Measurements from ENCODE around the gene ALK. TPM values are rescaled to one million over a fixed set of nuclear protein-coding genes. Genes with fewer than 3 reads are reported as not detected.

The ALK gene
- total RNA-seq, 2 donors from 2014 or later, result 0.06 to 0.25 TPM

- DNase-seq (no peak), ATAC-seq (no peak)
- intact Hi-C loops (cut with DNase I, micrococcal nuclease), result no loop called here
Measured at GRCh38 chr2:29166242-29167039, 754.9 kb downstream of the ALK start.

- no peak for ATAC-seq
- no peak for DNase-seq
- intact Hi-C loops (cut with DNase I, micrococcal nuclease), result no loop called here
Measured at GRCh38 chr2:29165362-29166241, 755.8 kb downstream of the ALK start.

- no peak for ATAC-seq
- DNase-seq, result no peak
- intact Hi-C loops (cut with DNase I, micrococcal nuclease), result no loop called here
Measured at GRCh38 chr2:29164091-29164846, 757.1 kb downstream of the ALK start.

DNA sequence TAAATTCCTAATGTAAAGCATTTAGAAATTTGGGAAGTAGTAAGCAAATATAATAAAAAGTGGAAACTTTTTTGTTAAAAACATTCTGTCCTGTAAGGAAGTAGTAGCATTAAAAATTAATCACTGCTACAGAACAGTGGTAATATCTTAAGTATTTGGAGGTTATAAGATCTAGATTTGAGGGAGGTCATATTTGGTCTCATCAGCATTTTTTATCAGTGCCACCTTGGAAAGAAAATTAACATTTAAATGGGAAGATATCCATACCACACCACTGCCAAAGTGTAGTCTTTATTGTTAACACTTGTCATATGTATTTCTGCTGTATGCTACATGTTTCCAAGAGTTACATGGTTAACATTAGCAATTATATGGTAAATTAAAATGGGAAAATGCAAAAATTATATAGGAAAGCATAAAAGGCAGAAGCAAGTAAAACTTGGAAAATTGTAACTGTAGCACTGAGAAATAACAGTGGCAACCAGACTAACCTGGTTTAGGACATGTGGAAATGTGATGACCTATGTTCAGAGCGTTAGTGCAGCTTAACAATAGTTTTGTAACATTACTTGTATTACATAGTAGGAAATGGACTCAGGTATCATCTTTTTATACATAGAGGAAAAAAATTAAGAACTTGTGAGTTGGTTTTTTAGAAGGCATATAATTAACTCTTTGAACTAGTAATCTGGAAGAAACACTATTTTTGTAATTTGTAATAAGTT, 759.0 kb downstream of the ALK start:
- intact Hi-C loops (cut with DNase I, micrococcal nuclease), result no loop called here
- ATAC-seq, result no peak
- DNase-seq, result no peak

DNA sequence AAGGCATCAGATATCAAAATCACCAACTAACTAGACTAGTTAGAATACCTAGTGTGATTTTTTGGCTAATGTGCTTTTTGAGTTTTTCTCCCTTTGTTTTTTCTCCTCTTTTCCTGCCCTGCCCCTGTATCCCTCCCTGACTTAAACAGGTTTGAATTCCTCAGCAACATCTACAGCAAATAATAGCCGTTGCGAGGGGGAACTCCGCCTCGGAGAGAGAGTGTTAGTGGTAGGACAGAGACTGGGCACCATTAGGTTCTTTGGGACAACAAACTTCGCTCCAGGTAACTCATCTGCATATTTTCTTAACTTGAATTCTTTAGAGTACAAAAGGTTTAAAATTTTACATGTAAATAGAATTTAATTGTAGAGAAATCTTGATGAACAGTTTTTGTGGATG, 761.2 kb downstream of the ALK start:
- ATAC-seq (no peak), DNase-seq (no peak)
- intact Hi-C loops (cut with DNase I, micrococcal nuclease), result no loop called here

DNA sequence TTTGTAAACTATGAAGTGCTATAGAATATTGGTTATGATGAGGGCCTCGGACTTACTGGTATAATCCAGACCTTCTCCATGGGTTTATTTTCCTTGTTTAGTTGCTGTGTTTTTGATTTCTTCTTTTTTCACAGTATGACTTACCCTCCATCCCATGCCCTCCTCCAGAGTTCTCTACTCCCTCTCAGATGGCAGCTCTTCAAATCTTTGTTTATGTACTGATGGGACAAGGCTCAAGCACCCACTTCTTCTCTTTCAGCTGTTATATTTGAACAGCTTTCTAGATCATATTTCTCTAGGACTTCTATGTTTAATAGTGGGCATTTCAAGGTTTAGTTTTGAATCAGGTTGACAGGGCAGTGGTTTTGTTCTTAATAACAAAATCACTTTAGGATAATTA, 762.3 kb downstream of the ALK start:
- DNase-seq (no peak), ATAC-seq (no peak)
- intact Hi-C loops (cut with DNase I, micrococcal nuclease), result no loop called here

GRCh38 chr2:29157131-29157530, 764.3 kb downstream of the ALK start:
- ATAC-seq (no peak), DNase-seq (no peak)
- intact Hi-C loops (cut with DNase I, micrococcal nuclease), result no loop called here

DNA sequence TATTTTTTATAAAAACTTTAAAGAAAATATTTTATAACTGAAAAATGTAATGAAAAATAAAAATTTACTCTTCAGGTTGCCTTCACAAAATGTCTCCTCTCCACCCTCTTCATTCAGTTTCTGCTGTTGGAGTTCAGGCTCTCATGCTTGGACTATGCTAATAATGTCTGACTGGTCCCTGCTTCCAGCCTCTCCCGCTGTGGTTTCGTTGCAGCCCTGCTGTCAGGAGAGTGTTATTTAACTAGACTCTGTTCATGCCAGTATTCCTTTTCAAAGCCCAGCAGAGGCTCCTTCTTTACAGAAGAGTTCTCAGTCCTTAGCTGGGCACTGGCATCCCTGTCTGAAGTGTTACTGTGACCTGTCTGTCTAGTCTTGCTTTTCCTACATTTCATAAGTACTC, 765.8 kb downstream of the ALK start:
- ATAC-seq (no peak), DNase-seq (no peak)
- intact Hi-C loops (cut with DNase I, micrococcal nuclease), result no loop called here

GRCh38 chr2:29154610-29155009, 766.8 kb downstream of the ALK start:
- DNase-seq (no peak), ATAC-seq (no peak)
- intact Hi-C loops (cut with DNase I, micrococcal nuclease), result no loop called here

GRCh38 chr2:29147963-29148362, 773.4 kb downstream of the ALK start:
- intact Hi-C loops (cut with DNase I, micrococcal nuclease), result no loop called here
- DNase-seq (no peak), ATAC-seq (no peak)

- intact Hi-C loops (cut with DNase I, micrococcal nuclease), result no loop called here
- DNase-seq (no peak), ATAC-seq (no peak)
Measured at GRCh38 chr2:29146197-29146596, 775.2 kb downstream of the ALK start.

- ATAC-seq, result no peak
- intact Hi-C loops (cut with DNase I, micrococcal nuclease), result no loop called here
- no peak for DNase-seq
Measured at GRCh38 chr2:29143657-29144056, 777.7 kb downstream of the ALK start.

Other genes with a start within 250 kb of the ALK start
- gene YPEL5, start 225.4 kb upstream of the ALK start, total RNA-seq, result 10 to 100 TPM; 49.1 to 95.6 TPM

Data from left colon (tissue), 2 donors.